ENCODE measurements around the gene DNAI2.
"Not testable (repeated sequence)": the region's sequence is repeated elsewhere in the genome, so short reads cannot be mapped to it uniquely, and the experiment has no call there.

The DNAI2 gene

DNA sequence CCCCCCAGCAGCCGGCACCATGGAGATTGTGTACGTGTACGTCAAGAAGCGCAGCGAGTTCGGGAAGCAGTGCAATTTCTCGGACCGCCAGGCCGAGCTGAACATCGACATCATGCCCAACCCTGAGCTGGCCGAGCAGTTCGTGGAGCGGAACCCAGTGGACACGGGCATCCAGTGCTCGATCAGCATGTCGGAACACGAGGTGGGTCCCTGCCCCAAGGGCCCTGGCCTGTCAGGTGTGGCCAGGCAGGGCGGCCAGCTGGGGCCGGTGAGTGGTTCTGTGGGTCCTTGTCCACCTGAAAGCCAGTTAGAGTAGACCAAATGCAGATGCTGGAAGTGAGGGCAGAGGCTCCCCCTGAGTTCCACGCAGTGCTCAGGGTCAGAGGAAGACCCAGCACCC is 7.8 kb downstream of the DNAI2 start:
- Histone ChIP-seq H3K27ac (no peak overlapping the region), H3K4me2 (no peak overlapping the region), H4K20me1 (ENCODE audit: insufficient read depth) (no peaks in the 10 kb centered on the region), H3K4me1 (ENCODE audit: low read depth, poor library complexity, severe bottlenecking) (no peaks in the 10 kb centered on the region), H3K4me3 (IDR thresholded peaks at IDR 0.05; ENCODE audit: insufficient read depth, low read depth, low read length) (no peak overlapping the region), H3K36me3 (ENCODE audit: insufficient read depth) (no peaks in the 10 kb centered on the region), H3K9ac (no peak overlapping the region), H2AFZ (ENCODE audit: low read depth) (no peak overlapping the region), H3K79me2 (ENCODE audit: insufficient read depth, low read depth) (no peaks in the 10 kb centered on the region), H3K27me3 (ENCODE audit: insufficient read depth, low read depth) (peaks cover 37% of the 10 kb centered on the region)
- TF ChIP-seq, protein P1, sequence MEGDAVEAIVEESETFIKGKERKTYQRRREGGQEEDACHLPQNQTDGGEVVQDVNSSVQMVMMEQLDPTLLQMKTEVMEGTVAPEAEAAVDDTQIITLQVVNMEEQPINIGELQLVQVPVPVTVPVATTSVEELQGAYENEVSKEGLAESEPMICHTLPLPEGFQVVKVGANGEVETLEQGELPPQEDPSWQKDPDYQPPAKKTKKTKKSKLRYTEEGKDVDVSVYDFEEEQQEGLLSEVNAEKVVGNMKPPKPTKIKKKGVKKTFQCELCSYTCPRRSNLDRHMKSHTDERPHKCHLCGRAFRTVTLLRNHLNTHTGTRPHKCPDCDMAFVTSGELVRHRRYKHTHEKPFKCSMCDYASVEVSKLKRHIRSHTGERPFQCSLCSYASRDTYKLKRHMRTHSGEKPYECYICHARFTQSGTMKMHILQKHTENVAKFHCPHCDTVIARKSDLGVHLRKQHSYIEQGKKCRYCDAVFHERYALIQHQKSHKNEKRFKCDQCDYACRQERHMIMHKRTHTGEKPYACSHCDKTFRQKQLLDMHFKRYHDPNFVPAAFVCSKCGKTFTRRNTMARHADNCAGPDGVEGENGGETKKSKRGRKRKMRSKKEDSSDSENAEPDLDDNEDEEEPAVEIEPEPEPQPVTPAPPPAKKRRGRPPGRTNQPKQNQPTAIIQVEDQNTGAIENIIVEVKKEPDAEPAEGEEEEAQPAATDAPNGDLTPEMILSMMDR (conservative IDR thresholded peaks at IDR 0.05; ENCODE audit: low read depth, low read length) = no peak

DNA sequence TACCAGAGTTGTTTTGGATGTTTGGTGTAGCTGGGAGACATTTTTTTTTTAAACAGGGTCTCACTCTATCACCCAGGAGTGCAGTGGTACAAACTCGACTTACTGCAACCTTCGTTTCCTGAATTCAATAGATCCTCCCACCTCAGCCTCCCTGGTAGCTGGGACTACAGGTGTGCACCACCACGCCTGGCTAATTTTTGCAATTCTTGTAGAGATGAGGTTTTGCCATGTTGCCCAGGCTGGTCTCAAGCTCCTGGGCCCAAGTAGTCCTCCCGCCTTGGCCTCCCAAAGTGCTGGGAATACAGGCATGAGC is 8.2 kb downstream of the DNAI2 start:
- not testable (repeated sequence) for H3K27ac ChIP-seq; H2AFZ ChIP-seq (ENCODE audit: low read depth); H3K4me3 ChIP-seq (IDR thresholded peaks at IDR 0.05; ENCODE audit: insufficient read depth, low read depth, low read length); H4K20me1 ChIP-seq (ENCODE audit: insufficient read depth); H3K4me1 ChIP-seq (ENCODE audit: low read depth, poor library complexity, severe bottlenecking); H3K9ac ChIP-seq; H3K36me3 ChIP-seq (ENCODE audit: insufficient read depth); H3K4me2 ChIP-seq; H3K79me2 ChIP-seq (ENCODE audit: insufficient read depth, low read depth)
- H3K27me3 ChIP-seq (ENCODE audit: insufficient read depth, low read depth) = peaks cover 38% of the 10 kb centered on the region

DNA sequence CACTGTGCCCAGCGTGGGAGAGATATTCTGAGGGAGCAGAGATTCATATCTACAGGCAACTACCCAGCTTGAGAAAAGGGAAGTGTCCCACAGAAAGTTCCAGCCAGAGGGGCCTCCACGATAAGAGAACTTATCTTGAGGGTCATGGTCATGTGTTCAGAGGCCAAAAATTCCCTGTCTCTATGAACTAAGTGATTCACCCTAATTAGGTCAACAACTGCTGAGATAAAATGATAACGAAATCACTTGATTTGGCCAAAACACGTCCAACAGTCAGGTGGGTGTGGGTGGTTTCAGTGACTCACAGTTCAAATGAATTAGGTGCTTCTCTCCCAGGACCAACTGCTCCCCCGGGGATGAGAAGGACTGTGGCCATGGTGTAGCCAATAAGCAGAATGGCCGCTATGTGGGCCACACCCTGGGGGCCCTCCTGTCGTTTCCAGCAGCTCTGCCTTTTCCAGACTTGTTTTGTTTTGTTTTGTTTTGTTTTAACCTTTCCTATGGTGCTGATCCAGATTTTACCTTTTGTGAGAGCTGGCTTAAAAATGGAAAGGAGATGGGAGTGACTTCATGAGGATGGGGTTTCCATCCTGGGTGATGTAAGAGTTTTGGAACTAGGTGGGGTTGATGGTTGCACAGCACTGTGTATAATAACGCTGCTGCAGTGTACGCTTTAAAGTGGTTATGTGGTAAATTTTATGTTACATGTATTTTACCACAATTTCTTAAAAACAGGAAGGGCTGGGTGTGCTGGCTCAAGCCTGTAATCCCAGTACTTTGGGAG is 8.7 kb downstream of the DNAI2 start:
- H3K79me2 ChIP-seq (ENCODE audit: insufficient read depth, low read depth) = no peaks in the 10 kb centered on the region
- no peak overlapping the region for H3K27ac ChIP-seq
- H3K9ac ChIP-seq = no peak overlapping the region
- H4K20me1 ChIP-seq (ENCODE audit: insufficient read depth) = no peaks in the 10 kb centered on the region
- H2AFZ ChIP-seq (ENCODE audit: low read depth) = no peak overlapping the region
- H3K4me3 ChIP-seq (IDR thresholded peaks at IDR 0.05; ENCODE audit: insufficient read depth, low read depth, low read length) = no peak overlapping the region
- H3K4me1 ChIP-seq (ENCODE audit: low read depth, poor library complexity, severe bottlenecking) = no peaks in the 10 kb centered on the region
- peaks cover 39% of the 10 kb centered on the region for H3K27me3 ChIP-seq (ENCODE audit: insufficient read depth, low read depth)
- TF ChIP-seq, protein P1 (conservative IDR thresholded peaks at IDR 0.05; ENCODE audit: low read depth, low read length) = no peak
- no peak overlapping the region for H3K4me2 ChIP-seq
- no peaks in the 10 kb centered on the region for H3K36me3 ChIP-seq (ENCODE audit: insufficient read depth)

DNA sequence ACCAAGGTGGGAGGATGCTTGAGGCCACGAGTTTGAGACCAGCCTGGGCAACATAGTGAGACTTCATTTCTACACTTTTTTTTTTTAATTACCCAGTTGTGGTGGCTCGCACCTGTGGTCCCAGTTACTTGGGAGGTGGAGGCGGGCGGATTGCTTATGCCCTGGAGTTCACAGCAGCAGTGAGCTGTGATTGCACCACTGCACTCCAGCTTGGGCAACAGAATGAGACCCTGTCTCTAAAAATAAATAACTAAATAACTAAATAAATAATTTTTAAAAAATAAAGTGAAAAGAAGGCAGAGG is 9.3 kb downstream of the DNAI2 start:
- Histone ChIP-seq H3K9ac (no peak overlapping the region), H3K27ac (no peak overlapping the region), H3K79me2 (ENCODE audit: insufficient read depth, low read depth) (no peaks in the 10 kb centered on the region), H3K36me3 (ENCODE audit: insufficient read depth) (no peaks in the 10 kb centered on the region), H4K20me1 (ENCODE audit: insufficient read depth) (no peaks in the 10 kb centered on the region), H3K4me1 (ENCODE audit: low read depth, poor library complexity, severe bottlenecking) (no peaks in the 10 kb centered on the region), H3K27me3 (ENCODE audit: insufficient read depth, low read depth) (peaks cover 39% of the 10 kb centered on the region), H3K4me3 (IDR thresholded peaks at IDR 0.05; ENCODE audit: insufficient read depth, low read depth, low read length) (no peak overlapping the region), H3K4me2 (no peak overlapping the region), H2AFZ (ENCODE audit: low read depth) (no peak overlapping the region)
- TF ChIP-seq, protein P1 (conservative IDR thresholded peaks at IDR 0.05; ENCODE audit: low read depth, low read length) = no peak

DNA sequence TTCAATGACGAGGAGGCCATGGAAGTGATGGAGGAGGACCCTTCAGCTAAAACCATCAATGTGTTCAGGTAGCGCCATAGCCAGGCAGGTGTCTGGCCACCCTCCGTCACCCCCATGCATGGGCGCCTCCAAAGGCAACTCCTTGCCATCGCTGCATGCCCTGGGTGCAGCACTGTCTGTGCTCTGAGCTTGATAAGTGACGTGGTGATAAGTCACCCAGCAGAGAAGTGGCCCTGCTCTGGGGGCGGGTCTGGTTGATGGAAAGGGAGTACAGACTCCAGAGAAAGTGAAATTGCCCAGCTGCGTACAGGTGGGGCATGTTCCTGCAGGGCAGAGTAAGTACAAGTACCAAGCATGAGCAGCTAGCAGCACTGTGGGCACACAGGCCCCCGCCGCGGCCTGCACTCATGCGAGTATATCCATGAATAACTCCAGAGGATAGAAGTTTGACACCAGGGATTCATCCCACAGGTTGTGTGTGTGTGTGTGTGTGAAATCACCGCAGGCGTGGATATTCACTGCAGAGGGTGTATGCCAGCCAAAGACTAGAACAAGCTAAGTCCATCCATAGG is 13.1 kb downstream of the DNAI2 start:
- TF ChIP-seq, protein P1 (conservative IDR thresholded peaks at IDR 0.05; ENCODE audit: low read depth, low read length) = no peak
- H3K27me3 ChIP-seq (ENCODE audit: insufficient read depth, low read depth) = peaks cover 67% of the 10 kb centered on the region
- H3K27ac ChIP-seq = no peak overlapping the region
- H2AFZ ChIP-seq (ENCODE audit: low read depth) = no peak overlapping the region
- no peak overlapping the region for H3K4me2 ChIP-seq
- H4K20me1 ChIP-seq (ENCODE audit: insufficient read depth) = no peaks in the 10 kb centered on the region
- H3K36me3 ChIP-seq (ENCODE audit: insufficient read depth) = no peaks in the 10 kb centered on the region
- no peaks in the 10 kb centered on the region for H3K79me2 ChIP-seq (ENCODE audit: insufficient read depth, low read depth)
- H3K4me1 ChIP-seq (ENCODE audit: low read depth, poor library complexity, severe bottlenecking) = no peaks in the 10 kb centered on the region
- H3K9ac ChIP-seq = no peak overlapping the region
- no peak overlapping the region for H3K4me3 ChIP-seq (IDR thresholded peaks at IDR 0.05; ENCODE audit: insufficient read depth, low read depth, low read length)
